ENCODE measurements around the gene GALNT18.

GALNT18 gene

DNA sequence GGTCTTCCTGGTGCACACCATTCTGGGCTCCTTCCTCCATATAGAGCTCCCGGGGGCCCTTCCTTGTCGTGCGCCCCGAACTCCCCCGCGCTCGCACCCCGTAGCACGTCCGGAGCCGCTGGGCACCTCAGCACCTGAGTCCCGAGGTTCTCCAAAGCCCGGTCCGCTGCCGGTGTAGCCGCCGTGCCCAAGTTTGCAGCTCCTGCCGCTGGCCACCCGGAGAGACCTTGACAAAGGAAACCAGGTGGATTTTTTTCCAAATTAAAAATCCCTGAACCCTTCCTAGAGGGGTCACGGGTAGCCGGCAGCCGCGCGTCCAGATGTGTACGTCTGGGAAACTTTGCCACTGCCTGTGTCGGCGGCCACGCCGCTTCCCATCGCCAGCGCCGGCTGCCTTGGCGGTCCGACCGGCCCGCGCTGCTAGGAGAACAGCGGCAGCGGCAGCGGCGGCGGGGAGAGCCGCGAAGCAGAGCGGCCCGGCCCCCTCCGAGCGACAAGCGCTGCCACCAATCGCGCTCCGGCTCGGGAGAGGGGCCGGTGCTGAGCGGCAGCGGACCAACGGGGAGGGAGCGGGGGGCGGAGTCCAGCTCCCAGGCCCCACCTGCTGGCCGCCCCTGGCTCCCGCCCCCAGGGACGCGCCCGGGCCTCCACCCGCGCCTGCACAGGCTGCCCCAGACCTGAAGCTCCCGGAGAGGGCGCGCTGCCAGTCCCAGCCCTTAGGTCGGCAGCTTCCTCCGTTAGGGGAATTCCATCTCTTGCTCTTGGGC lies at the start of gene GALNT18:
Gene GALNT18, minus strand, starts transcription at position 433 of the 767 bp plus-strand sequence.
- peak; percentile 92 for DNase-seq

DNA sequence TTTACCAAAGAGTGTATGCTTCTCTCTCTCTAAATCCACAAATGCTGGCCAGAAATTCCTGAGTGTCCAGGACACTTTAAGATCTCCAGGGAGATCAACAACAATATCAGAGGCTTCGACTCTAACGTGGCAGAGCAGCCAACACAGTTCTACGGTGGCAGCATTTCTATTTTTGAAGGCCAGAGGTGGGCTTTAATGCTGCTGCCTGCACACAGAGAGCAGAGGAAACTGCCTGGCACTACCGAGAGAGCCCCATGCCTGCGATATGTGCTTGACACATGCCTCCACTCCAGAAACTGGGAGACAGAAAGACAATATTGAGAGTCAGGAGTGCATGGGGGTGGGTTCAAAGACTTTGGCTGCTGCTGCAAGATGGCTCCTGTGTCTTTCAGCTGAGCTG lies 48.8 kb upstream of the GALNT18 start:
- no peak for DNase-seq

DNA sequence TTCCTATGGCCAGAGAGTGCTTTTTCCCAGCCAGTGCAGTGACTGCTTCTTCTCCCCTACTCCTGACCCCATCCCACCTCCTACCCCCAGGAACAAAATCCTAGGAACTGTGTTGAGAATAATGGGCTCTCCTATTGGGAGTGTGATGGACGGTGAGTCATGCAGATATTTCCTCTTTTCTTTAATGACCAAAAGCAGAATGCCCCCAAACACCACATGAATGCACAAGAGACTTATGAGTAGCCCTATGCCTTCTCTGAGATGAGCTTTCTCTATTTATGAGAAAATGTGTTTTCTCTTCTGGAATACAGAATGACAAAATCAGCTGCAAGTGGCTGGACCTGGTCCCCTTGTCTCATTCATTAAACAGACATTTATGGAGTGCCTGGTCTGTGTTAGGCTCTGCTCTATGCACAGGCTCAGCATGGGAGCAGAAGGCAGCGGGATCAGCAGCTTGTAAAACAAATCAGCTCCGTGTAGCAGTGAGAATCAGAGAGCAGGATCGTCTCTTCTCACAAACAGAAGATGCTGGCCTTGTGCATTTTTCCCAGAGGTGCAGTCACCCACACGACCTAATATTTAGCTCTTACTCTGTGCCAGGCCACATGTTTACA lies 47.5 kb upstream of the GALNT18 start:
- DNase-seq: no peak

DNA sequence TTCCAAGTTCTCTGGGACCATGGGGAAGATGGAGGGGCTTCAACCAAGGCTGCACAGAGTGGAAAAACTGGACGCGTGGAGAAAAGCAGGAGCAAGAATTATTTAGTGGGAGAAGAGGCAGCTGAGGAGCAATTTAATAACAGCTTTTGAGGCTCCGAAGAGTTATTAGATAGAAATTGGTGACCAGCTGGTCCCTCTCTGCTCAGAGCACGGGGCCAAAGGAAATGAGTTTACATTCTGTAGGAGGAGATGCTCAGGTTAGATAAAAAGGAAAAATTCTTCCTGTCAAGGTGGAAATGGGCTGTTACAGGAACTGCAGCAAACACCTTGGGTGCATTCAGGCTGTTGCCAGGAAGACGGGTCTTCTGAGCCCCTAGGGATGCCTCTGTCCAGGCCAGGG lies 47.0 kb upstream of the GALNT18 start:
- DNase-seq: peak; percentile 26

DNA sequence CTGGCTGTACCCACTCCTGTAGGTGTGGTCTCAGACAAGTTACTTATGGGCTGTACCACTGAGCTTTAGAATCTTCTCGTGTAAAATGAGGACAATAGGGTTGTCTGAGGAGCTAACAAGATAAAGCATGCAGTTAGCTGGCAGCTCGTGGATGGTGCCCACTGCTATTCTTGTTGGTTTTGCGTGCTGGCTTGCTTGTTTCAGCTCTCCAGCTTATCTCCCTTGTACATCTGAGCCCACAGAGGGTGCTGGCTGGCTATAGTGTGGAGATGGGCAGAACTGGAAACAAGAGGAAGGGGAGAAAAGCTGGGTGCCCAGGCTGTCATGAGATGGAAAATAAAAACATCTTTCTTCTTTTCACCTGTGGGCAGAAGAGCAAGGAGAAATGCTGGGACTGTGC lies 46.5 kb upstream of the GALNT18 start:
- no peak for DNase-seq

DNA sequence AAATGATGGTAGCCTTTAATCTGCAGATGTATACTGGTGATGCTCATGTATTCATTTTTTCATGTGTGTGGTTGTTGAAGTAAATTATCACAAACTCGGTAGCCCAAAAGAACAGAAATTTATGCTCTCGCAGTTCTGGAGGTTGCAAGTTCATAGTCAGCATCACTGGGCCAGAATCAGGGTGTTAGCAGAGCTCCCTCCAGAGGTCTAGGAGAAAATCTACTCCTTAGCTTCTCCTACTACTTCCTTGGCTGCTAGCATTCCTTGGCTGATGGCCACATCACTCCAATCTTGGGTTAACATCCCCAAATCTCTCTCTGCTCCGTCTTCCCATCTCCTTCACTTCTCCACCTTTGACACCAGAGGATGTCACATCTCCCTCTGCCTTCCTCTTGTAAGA lies 45.3 kb upstream of the GALNT18 start:
- no peak for DNase-seq

DNA sequence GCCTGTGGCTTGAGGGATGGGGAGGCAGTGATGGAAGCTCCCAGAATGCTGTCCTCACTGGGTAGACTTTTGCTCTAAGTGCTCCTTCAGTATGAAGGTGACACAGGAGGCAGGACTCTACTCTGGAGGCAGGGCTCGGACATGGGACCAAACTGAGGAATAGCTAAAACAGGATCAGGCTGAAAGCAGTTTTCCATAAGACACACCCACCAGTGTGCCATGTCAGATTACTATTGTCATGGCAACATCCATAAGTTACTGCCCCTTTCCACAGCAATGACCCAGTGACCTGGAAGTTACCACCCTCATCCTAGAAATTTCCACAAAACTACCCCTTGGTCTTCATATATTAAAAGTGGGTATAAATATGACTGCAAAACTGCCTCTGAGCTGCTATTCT lies 43.6 kb upstream of the GALNT18 start:
- no peak for DNase-seq

DNA sequence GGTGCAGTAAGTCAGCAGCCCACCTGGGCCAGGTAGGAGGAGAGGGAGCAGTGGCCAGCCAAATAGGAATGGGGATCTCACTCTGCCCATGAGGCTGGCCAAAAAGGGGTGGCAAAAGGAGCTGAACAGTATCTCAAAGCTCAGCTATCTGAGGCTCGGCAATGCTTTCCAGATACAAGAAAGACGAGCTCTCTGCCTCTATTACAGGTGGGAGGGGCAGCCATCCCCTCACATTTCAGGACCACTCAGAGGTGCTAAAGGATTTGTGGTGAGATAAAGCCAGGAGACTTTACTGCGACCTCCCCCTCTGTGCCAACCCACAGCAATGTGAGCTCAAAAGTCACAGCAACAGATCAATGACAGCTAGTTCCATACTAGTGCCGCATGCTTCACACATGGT lies 42.1 kb upstream of the GALNT18 start:
- no peak for DNase-seq

DNA sequence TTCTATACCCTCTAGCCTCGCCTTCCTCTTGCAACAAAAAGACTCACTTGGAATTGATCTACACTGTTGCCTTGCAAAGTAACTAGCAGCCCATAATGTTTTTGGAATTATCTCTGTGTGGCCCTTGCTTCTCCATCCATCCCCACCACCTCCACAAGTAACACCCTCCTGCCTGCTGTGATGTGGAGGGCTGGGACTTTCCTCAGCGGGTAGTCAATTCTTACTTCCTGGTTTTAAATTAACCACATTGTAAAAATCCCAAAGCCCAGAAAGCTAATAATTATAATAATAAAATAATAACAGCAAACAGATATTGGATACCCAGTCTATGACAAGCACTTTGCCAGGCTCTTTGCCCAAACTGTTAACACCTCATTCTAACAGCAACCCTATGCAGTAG lies 40.8 kb upstream of the GALNT18 start:
- no peak for DNase-seq

DNA sequence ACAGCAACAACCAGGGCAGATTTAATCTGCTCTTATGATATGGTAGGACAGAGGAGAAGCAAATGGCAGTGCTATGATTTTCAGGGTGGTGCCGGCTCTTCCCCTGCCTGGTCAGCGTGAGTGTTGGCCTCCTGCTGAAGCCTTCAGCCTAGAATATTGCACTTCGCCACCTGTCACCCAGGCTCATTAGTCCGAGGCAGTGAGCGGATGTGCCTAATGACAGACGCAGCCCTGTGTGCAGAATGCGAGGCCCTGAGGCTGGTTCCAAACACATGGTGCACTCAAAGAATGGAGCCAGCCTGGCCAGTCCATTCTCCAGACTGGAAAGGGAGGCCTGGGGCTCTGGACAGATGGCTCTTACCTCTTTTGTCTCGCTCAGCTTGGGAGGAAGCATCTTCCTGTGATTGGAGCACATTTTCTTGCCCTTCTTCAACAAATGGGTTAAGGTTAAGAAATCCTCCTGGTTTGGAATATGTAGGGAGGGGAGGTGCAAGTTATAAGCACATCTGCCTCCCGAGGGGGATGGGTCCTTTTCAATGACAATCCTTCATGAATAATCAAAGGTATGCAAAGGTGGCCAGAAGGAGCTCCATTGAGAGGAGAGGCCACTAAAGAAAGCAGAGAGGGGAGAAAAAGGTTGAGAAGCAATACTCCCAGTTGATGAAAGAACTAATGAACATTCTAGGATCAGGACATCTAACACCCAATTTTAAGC lies 39.7 kb upstream of the GALNT18 start:
- DNase-seq: no peak

DNA sequence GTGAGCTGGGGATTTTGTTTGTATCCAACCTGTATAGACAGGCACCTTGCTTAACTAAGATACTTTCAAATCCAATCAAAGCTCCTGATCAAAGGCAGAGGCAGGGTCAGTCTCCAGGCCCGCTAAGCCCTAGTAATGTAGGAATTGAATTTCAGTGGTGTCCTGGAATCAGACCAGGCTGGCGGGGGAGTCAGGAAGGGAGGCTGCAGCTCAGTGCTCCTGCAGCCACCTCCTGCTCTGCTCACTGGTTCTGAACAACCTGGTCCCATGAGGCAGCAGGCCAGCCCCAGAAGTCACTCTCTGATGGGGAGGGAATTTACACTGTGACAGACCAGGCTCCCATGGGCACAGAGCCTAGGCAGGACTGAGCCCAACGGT lies 38.5 kb upstream of the GALNT18 start:
- no peak for DNase-seq

DNA sequence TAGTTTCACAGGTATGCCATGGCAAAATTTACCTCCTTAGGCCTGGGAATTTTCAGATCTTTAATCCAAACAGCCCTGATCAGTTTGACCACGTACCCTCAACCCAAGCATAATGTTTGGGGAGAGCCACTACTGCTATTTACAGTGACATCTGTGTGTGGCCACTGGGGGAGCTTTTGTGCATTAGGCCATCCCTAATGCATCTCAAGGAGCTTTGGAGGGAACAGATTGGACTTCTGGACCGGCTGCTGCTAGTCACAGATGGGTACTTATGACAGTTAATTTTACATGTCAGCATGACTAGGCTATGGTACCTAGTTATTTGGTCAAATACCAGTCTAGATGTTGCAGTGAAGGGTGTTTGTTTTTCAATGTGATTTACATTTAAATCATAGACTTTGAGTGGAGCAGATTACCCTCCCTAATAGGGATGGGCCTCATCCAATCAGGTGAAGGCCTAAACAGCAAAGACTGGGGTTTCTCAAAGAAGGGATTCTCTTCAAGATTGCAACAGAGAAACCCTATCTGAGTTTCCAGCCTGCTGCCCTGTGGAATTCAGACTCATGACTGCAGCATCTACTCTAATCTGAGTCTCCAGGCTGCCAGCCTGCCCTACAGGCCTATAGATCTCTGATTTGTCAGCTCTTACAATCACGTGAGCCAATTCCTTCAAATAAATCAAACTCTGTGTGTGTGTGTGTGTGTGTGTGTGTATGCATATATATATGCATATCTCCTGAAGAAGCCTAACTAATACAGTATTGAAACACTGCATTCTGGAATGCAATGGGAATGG lies 38.0 kb upstream of the GALNT18 start:
- no peak for DNase-seq

DNA sequence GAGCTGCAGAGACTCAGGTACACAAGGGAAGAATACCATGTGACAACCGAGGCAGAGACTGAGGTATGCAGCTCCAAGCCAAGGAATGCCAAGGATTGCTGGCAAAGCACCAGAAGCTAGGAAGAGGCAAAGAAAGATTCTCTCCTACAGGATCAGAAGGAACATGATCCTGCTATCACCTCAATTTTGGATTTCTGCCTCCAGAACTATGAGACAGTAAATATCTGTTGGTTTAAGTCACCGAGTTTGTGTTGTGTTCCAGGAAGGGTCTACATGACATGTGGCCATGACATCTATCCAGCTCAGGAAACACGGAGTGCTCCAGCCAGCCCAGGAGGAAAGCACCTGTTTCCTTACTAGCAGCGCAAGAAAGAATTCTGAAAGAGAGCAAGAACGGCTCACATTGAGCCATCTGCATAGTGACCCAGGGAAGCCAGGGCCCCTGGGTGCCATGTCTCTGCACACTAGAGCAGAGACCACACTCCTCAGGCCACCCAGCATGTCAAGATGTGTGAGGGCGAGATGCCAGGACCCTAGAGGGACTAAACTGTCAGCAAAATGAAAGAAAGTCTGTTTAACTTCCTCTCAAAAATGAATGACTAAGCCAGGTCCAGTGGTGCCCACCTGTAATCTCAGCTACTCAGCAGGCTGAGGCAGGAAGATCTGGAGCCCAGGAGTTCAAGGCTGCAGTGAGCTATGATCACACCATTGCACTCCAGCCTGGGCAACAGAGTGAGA lies 35.6 kb upstream of the GALNT18 start:
- no peak for DNase-seq

DNA sequence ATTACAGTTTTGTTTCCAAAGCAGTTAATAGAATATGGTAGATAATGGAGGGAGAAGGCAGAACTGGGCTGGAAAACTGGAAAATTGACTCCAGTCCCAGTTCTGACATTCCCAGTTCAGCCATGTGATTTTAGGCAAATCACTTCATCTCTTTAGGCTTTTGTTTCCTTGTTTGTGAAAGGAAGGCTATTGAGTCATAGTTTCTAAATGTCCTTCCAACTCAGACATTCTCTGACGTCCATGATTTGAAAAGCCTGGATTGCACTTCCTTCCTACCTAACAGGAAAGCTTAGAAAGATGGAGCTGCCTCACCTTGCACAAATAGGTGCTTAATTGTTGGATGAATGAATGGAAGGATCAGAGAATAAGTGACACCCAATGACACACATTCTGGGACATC lies 19.8 kb upstream of the GALNT18 start:
- DNase-seq: no peak

DNA sequence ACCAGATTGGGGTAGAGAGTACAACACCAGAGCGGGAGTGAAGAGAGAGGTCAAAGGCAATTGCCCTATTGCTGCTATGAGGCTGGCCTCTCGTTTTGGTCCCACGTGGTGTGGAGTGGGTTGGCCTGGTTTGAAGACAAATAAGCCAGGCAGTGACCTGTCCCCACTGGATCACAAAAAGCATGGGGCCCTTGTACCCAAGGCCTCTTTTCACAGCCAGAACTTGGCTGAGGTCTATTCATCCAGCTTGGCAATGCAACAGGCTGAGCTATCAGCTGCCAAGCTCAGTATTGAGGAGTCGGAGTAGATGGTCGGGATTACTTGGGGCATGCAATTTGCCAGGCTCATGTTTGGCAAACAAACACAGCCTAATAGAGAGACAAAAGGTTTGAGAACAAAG lies 19.2 kb upstream of the GALNT18 start:
- no peak for DNase-seq

DNA sequence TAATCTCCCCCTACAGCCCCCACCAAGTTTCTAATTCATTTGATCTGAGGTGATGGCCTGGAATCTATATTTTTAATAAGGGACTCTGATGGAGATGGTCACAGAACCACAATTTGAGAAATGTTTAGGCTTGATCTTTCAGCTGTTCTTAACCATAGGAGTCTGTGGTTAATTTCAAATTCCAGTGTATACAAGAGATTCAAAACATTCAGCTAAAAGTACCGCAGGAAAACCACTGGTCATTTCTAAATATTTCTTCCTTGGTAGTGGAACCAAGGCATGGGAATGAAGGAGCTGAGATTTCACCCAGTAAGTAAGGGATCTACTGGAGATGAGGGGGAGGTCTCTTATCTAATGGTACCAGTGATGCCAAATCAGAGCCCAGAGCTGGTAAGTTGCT lies 18.3 kb upstream of the GALNT18 start:
- DNase-seq: no peak

DNA sequence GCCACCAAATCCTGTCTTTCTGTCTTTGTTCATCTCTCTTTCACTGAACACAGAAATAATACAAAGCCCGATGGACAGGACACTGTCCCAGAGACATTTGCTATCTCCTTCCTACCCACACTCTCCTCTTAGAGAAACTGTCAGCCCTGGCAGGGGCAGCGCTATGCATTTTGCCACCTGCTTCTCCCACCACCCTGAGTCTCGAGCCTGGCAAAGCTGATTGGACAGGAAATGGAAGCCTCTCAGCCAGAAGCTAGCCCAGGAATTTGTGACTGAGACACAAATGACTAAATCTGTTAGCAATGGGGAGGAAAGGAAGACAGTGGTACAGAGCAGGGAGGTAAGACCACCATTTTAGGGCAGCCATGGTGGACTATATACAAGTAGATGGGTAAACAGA lies 14.9 kb upstream of the GALNT18 start:
- DNase-seq: no peak

DNA sequence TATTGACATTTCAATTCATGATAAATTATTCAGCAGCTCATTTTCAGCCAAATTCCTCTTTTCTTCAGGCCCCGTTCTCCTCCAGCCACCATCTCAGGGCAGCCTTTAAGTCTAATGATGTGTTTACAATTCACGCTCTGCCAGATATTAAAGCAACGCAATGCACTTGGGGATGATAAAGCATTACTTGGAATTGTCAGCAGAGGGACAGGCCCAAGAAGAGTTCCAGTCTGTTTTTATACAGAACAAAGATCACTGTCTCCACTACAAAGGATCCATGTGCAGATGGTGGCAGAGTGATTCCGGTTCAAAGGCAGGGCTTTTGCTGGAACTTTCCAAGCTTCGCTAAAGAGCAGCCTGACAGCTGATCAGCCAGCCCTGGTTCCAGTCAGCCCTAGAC lies 13.6 kb upstream of the GALNT18 start:
- DNase-seq: peak; percentile 6

DNA sequence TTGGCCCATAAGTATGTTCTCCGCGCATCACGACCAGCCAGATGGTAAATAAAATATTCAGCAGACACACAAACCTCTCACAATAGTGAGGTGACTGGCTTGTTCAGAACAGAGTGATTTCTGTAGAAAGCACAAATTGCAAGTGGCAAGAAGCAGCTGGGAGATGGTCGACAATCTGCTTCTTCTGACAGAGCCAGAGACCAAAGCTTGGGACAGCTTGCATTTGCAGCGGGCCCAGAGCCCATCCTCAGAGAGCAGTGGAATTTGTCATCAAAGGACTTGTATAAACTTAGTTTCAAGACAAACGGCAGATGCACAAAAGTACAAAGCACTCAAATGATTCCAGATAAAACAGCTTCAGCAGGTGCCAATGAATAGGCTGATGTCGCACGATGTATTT lies 7.6 kb upstream of the GALNT18 start:
- DNase-seq: no peak

DNA sequence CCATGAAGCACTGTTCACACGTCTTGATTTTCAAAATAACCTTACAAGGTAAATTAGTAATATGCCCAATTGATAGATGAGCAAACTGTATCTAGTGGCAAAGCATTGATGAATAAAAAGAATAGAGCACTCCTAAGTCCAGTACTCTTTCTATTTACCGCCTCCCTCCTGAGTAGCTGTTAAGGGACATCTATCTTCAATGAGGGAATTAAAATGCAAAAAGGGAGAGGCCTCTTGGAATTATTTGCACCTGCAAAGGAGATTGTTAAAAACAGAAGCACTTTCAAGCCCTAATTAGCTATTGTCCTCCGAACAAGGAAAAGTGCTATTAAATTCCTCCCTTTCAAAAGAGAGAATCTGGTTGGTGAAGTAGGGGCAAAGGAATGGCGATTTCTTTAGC lies 6.8 kb upstream of the GALNT18 start:
- DNase-seq: no peak

DNA sequence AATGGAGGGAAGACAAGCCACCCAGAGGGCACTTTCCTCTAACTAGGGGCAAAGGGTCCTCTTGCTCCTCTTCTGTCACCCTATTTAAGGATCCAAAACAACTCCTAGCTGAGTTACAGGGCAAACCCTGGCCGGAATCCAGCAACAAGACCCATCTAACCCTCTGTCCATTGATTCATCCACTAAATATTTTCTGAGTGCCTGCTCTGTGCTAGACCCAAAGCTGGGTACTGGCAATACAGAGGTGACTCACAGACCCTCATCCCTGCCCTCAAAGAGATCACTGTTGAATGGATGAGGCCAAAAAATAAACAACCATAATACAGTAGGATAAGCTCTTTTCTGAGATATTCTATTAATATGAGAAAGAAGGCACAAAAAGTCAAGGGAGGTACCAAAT lies 4.3 kb upstream of the GALNT18 start:
- DNase-seq: no peak

DNA sequence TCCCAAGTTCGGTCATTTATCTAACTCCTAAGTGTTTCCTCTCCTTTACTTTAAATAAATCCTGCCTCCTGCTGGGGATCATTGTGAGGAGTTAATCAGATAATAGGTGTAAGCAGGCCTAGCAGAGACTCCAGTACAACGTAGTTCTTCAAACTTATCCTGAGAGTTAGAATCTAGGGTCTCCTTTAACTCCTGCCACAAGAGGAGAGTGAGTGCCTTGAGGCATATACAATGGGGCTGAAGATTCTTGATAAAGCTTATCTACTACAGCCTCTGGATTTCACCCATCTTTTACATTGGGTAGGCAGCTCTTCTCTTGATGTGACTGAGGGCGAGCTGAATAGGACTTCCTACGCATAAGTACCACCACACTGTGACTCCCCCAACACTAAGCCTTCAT lies 3.1 kb upstream of the GALNT18 start:
- DNase-seq: no peak

DNA sequence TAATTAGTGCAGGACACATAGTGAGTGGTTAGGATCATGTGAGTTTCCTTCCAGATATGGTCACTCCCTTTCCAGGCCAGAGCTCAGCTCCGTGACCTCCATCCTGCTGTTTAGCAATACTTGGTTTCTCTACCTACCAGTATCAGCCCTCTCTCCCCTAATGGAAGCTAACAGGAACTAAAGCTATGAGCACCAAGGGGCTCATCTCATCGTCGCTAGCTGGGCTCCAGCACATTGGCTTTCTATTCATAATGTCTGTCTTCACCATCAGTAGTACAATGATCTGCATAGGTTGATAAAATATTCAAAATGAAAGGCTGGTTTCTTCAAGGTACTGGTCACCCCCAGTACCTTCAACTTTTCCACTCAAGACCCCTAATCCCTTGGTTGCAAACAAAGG lies 2.4 kb upstream of the GALNT18 start:
- DNase-seq: no peak

All from NCI-H2227 treated with DMSO at 0.1 percent for 48 hours (cell line).